Lower leg skin (tissue), 3 donors: ENCODE data around the gene STPG1.

Experiments used
- CTCF ChIP-seq, 3 donors: fragments of 450-650 bp; IDR thresholded peaks; one replicate each; pipeline ENCODE4 v1.5.1; 2016; ENCODE audit warnings: antibody characterized with exemption in 3 of 3, mild to moderate bottlenecking in 3 of 3, moderate library complexity in 2 of 3
- POLR2A ChIP-seq, 2 donors: fragments of 450-650 bp; IDR thresholded peaks; one replicate each; pipeline ENCODE4 v1.6.1; 2016 to 2017; ENCODE audit warnings: antibody characterized with exemption in 2 of 2, mild to moderate bottlenecking in 1 of 2, moderate library complexity in 1 of 2

GRCh38 chr1:24442764-24443163 is 29.2 kb upstream of the STPG1 start:
- no peak for TF ChIP-seq CTCF (IDR thresholded peaks at IDR 0.05)
- TF ChIP-seq POLR2A (IDR thresholded peaks at IDR 0.05), result no peak
